H1 (cell line): ENCODE results near the gene E2F3. TPM values are rescaled to one million over a fixed set of nuclear protein-coding genes. Genes with fewer than 3 reads are reported as not detected.

Experiments used
- CTCF ChIA-PET: fragments of 300-600 bp; sonication (Branson Sonifier 250); formaldehyde crosslinking; loops from one replicate; lab custom pipeline; 2021; ENCODE audit not compliant: partially characterized antibody; lab: Charles Lee
- POLR2A ChIA-PET: fragments of 300-600 bp; sonication (Branson Sonifier 250); formaldehyde crosslinking; loops from one replicate; lab custom pipeline; 2021; ENCODE audit warnings: inconsistent platforms; ENCODE audit not compliant: partially characterized antibody; lab: Charles Lee
- DNase-seq, 2 experiments: peaks; one replicate each; pipeline versions ENCODE4 v3.0.0 to v3.0.0-alpha.2; 2010 to 2022; ENCODE audit warnings: low spot score in 2 of 2, low read depth in 1 of 2, mixed read lengths in 1 of 2
- FAIRE-seq: peaks from 2 replicates; lab custom pipeline; 2011; peaks lifted over from hg19 to GRCh38; lab: Jason Lieb, UNC
- H2AFZ ChIP-seq: 2 replicates; pipeline ENCODE4 v1.8.1; 2012; ENCODE audit warnings: low read length, inconsistent platforms
- H2AK5ac ChIP-seq: 2 replicates; pipeline ENCODE4 v1.6.1; 2013; ENCODE audit warnings: low read depth, low read length
- H2BK120ac ChIP-seq: replicated peaks from 2 replicates; pipeline ENCODE3; 2013; ENCODE audit warnings: low read depth, low read length, inconsistent platforms
- H2BK12ac ChIP-seq: 2 replicates; pipeline ENCODE4 v1.6.1; 2013; ENCODE audit warnings: low read depth, low read length
- H2BK15ac ChIP-seq: 2 replicates; pipeline ENCODE4 v1.6.1; 2013; ENCODE audit warnings: low read length
- H2BK20ac ChIP-seq: 2 replicates; pipeline ENCODE4 v1.6.1; 2013; ENCODE audit warnings: low read length
- H2BK5ac ChIP-seq: 2 replicates; pipeline ENCODE4 v1.6.1; 2013; ENCODE audit warnings: low read depth, low read length
- H3K14ac ChIP-seq: 2 replicates; pipeline ENCODE4 v1.6.1; 2013; ENCODE audit warnings: inconsistent platforms; ENCODE audit not compliant: insufficient read length
- H3K18ac ChIP-seq: 2 replicates; pipeline ENCODE4 v1.6.1; 2013; ENCODE audit warnings: low read length; ENCODE audit errors: extremely low read depth
- H3K23ac ChIP-seq: 2 replicates; pipeline ENCODE4 v1.6.1; 2013; ENCODE audit warnings: inconsistent platforms; ENCODE audit not compliant: insufficient read length
- H3K23me2 ChIP-seq: 2 replicates; pipeline ENCODE4 v1.6.1; 2013; ENCODE audit warnings: low read depth, low read length
- H3K27ac ChIP-seq: 2 replicates; pipeline ENCODE4 v1.6.1; 2011; ENCODE audit warnings: low read depth, low read length, inconsistent platforms
- H3K27me3 ChIP-seq, 4 experiments: replicated peaks in 1 of 4; 1 replicate in 1 of 4; 2 replicates in 3 of 4; pipeline versions ENCODE4 v1.6.1 to v1.8.1; 2011 to 2013; ENCODE audit warnings: low read length in 3 of 4, mild to moderate bottlenecking in 3 of 4, inconsistent platforms in 2 of 4, mixed read lengths in 2 of 4, moderate library complexity in 1 of 4; ENCODE audit not compliant: control insufficient read depth in 3 of 4, insufficient read depth in 3 of 4; ENCODE audit errors: extremely low read depth in 1 of 4
- H3K36me3 ChIP-seq, 4 experiments: 2 replicates each; pipeline versions ENCODE4 v1.6.1 to v1.8.1; 2011 to 2013; ENCODE audit warnings: mild to moderate bottlenecking in 4 of 4, low read length in 3 of 4, moderate library complexity in 2 of 4, control low read depth in 1 of 4, inconsistent platforms in 1 of 4; ENCODE audit not compliant: insufficient read depth in 4 of 4, control insufficient read depth in 2 of 4
- H3K4ac ChIP-seq: replicated peaks from 2 replicates; pipeline ENCODE3; 2013; ENCODE audit warnings: low read length, low read depth, mixed read lengths, inconsistent platforms; ENCODE audit not compliant: insufficient read length
- H3K4me1 ChIP-seq, 4 experiments: replicated peaks in 1 of 4; 1 replicate in 1 of 4; 2 replicates in 3 of 4; pipeline versions ENCODE4 v1.6.1 to v1.8.1; 2011 to 2013; ENCODE audit warnings: low read length in 3 of 4, inconsistent platforms in 2 of 4, mixed read lengths in 1 of 4; ENCODE audit not compliant: insufficient read depth in 4 of 4, control insufficient read depth in 3 of 4
- H3K4me2 ChIP-seq, 2 experiments: 2 replicates each; pipeline versions ENCODE4 v1.6.1 to v1.8.1; 2011 to 2013; ENCODE audit warnings: low read depth in 2 of 2, low read length in 2 of 2, control low read depth in 1 of 2, inconsistent platforms in 1 of 2, mild to moderate bottlenecking in 1 of 2; ENCODE audit not compliant: insufficient read depth in 1 of 2
- H3K4me3 ChIP-seq, 4 experiments: fragments of 200-600, 300-600 bp in 1 of 4; sonication (generic), shearing (Covaris generic), sonication (Bioruptor Twin) in 1 of 4; 2 replicates each; pipeline versions ENCODE4 v1.5.1 to v1.8.1; 2011 to 2016; ENCODE audit warnings: low read length in 4 of 4, low read depth in 3 of 4, control low read depth in 2 of 4, inconsistent platforms in 2 of 4, mild to moderate bottlenecking in 2 of 4, mixed read lengths in 1 of 4, moderate library complexity in 1 of 4; ENCODE audit not compliant: insufficient read depth in 2 of 4; ENCODE audit errors: extremely low read depth in 1 of 4
- H3K56ac ChIP-seq: replicated peaks from 2 replicates; pipeline ENCODE3; 2013; ENCODE audit warnings: low read depth, mild to moderate bottlenecking, mixed read lengths, low read length, inconsistent platforms; ENCODE audit not compliant: insufficient read length
- H3K79me1 ChIP-seq: 2 replicates; pipeline ENCODE4 v1.6.1; 2013; ENCODE audit warnings: low read depth, low read length, control low read depth
- H3K79me2 ChIP-seq, 2 experiments: 2 replicates each; pipeline versions ENCODE4 v1.6.1 to v1.8.1; 2012 to 2013; ENCODE audit warnings: low read length in 2 of 2, mild to moderate bottlenecking in 2 of 2, inconsistent platforms in 1 of 2; ENCODE audit not compliant: insufficient read depth in 2 of 2, control insufficient read depth in 1 of 2
- H3K9ac ChIP-seq, 4 experiments: replicated peaks in 1 of 4; 1 replicate in 1 of 4; 2 replicates in 3 of 4; pipeline versions ENCODE4 v1.6.1 to v1.8.1; 2011 to 2013; ENCODE audit warnings: low read depth in 3 of 4, low read length in 3 of 4, control low read depth in 2 of 4, mild to moderate bottlenecking in 2 of 4, moderate library complexity in 2 of 4, inconsistent platforms in 1 of 4; ENCODE audit errors: extremely low read depth in 1 of 4
- H3K9me3 ChIP-seq, 2 experiments: 2 replicates each; pipeline versions ENCODE4 v1.6.1 to v1.8.1; 2012 to 2013; ENCODE audit warnings: mild to moderate bottlenecking in 2 of 2, moderate library complexity in 2 of 2, control low read depth in 1 of 2, inconsistent platforms in 1 of 2, low read depth in 1 of 2, low read length in 1 of 2, mixed read lengths in 1 of 2; ENCODE audit not compliant: insufficient read depth in 2 of 2
- H4K20me1 ChIP-seq, 2 experiments: replicated peaks in 1 of 2; 2 replicates each; pipeline versions ENCODE3 to v1.8.1; 2011 to 2013; ENCODE audit warnings: inconsistent platforms in 2 of 2, low read length in 2 of 2, mild to moderate bottlenecking in 1 of 2; ENCODE audit not compliant: insufficient read depth in 2 of 2, control insufficient read depth in 1 of 2
- H4K5ac ChIP-seq: 2 replicates; pipeline ENCODE4 v1.6.1; 2013; ENCODE audit warnings: low read length, low read depth, mixed read lengths, inconsistent platforms; ENCODE audit not compliant: insufficient read length
- H4K8ac ChIP-seq: 2 replicates; pipeline ENCODE4 v1.8.0; 2013; ENCODE audit warnings: mild to moderate bottlenecking, moderate library complexity, low read length, inconsistent platforms; ENCODE audit not compliant: insufficient read depth; ENCODE audit errors: extremely low read depth
- H4K91ac ChIP-seq: replicated peaks from 2 replicates; pipeline ENCODE3; 2013; ENCODE audit warnings: low read length, mixed read lengths, inconsistent platforms; ENCODE audit not compliant: insufficient read length
- BRCA1 ChIP-seq: IDR thresholded peaks from 2 replicates; pipeline ENCODE4 v1.6.1; 2012; ENCODE audit warnings: low read depth, low read length, improper control_type of control experiment
- CEBPB ChIP-seq: IDR thresholded peaks from 2 replicates; pipeline ENCODE4 v1.6.1; 2012; ENCODE audit warnings: low read depth, low read length
- FOSL1 ChIP-seq: IDR thresholded peaks from 2 replicates; pipeline ENCODE4 v1.6.1; 2011; ENCODE audit warnings: mild to moderate bottlenecking, low read depth, low read length, moderate library complexity; ENCODE audit not compliant: insufficient read depth
- GTF2F1 ChIP-seq: IDR thresholded peaks from 2 replicates; pipeline ENCODE4 v1.6.1; 2012; ENCODE audit warnings: low read depth, low read length, improper control_type of control experiment, borderline replicate concordance
- HDAC6 ChIP-seq: IDR thresholded peaks from one replicate; pipeline ENCODE4 v1.7.1; 2012; ENCODE audit warnings: low read depth, mild to moderate bottlenecking, inconsistent platforms, low read length, moderate library complexity
- JUN ChIP-seq: IDR thresholded peaks from 2 replicates; pipeline ENCODE4 v1.6.1; 2011; ENCODE audit warnings: low read depth, mild to moderate bottlenecking, improper control_type of control experiment, low read length
- KDM1A ChIP-seq: fragments of 200-600, 300-600 bp; sonication (generic); IDR thresholded peaks from 2 replicates; pipeline ENCODE4 v1.7.1; 2016; ENCODE audit warnings: mild to moderate bottlenecking, low read length, borderline replicate concordance
- SIRT6 ChIP-seq: IDR thresholded peaks from one replicate; pipeline ENCODE4 v1.7.1; 2012; ENCODE audit warnings: low read length, inconsistent platforms
- SRF ChIP-seq: IDR thresholded peaks from 2 replicates; pipeline ENCODE4 v1.6.1; 2011; ENCODE audit warnings: mild to moderate bottlenecking, low read depth, low read length, moderate library complexity
- TAF1 ChIP-seq: IDR thresholded peaks from 2 replicates; pipeline ENCODE4 v1.6.1; 2011; ENCODE audit warnings: mild to moderate bottlenecking, low read depth, low read length
- TAF7 ChIP-seq: optimal IDR thresholded peaks from 2 replicates; pipeline ENCODE3; 2011; ENCODE audit warnings: low read depth, mild to moderate bottlenecking, inconsistent platforms, low read length, moderate library complexity, borderline replicate concordance
- TEAD4 ChIP-seq: IDR thresholded peaks from 2 replicates; pipeline ENCODE4 v1.6.1; 2012; ENCODE audit warnings: low read depth, low read length, inconsistent platforms, mixed read lengths
- ZNF274 ChIP-seq: IDR thresholded peaks from 2 replicates; pipeline ENCODE4 v1.7.0; 2012; ENCODE audit warnings: low read length, borderline replicate concordance; ENCODE audit errors: extremely low read depth
- WGBS, 2 experiments: shearing (Covaris generic) in 1 of 2; methylation state at CpG; one replicate each; pipeline versions ENCODE4 v1.1.6 to v1.1.7; 2013 to 2015; ENCODE audit warnings: low lambda C conversion rate in 2 of 2, mixed read lengths in 2 of 2, inconsistent platforms in 1 of 2, low coverage in 1 of 2, missing lambda C conversion rate in 1 of 2; ENCODE audit not compliant: insufficient replicate concordance in 2 of 2, insufficient coverage in 1 of 2, insufficient read length in 1 of 2; ENCODE audit errors: extremely low coverage in 1 of 2, missing lambda C conversion rate in 1 of 2; 5-methylcytosine and 5-hydroxymethylcytosine counted together
- polyA plus RNA-seq, 7 experiments: library from polyadenylated mRNA; depleted of rRNA in 3 of 7; stranded (reverse) in 5 of 7; unstranded in 2 of 7; fragments of >200 nt in 5 of 7; fragments of 200-250 nt in 2 of 7; gene quantifications; 1 replicate in 5 of 7; 2 replicates in 1 of 7; 4 replicates in 1 of 7; pipeline versions ENCODE4 v1.2.1 to v1.2.3, GENCODE V29; 2011 to 2013; ENCODE audit warnings: missing spikeins in 2 of 7, mixed read lengths in 2 of 7
- total RNA-seq: library from RNA; stranded (reverse); fragmentation: NEBNext Ultra II Directional; extraction: Animal tissue kit (Norgen Biotek cat#: 25700); gene quantifications from 2 replicates; pipeline ENCODE4 v1.2.1, GENCODE V29; 2021
- TF ChIP-seq, protein P1 (sequence below): IDR thresholded peaks from 2 replicates; pipeline ENCODE4 v1.6.1; 2012; ENCODE audit warnings: inconsistent platforms

E2F3 gene
- total and polyA plus RNA-seq, 2 of the 8 experiments (the other 6 are each of a cell fraction or from before 2014, with no cell fraction given), result 14.9 to 42.2 TPM

GRCh38 chr6:20542927-20543602 is 141.4 kb downstream of the E2F3 start:
- Histone ChIP-seq H3K4ac (no peak overlapping the region), H4K5ac (no peak overlapping the region), H3K23ac (no peak overlapping the region), H3K18ac (no peak overlapping the region), H2BK120ac (no peak overlapping the region), H3K4me1 (no peaks in the 10 kb centered on the region), H3K9ac (no peak overlapping the region), H2BK15ac (no peak overlapping the region), H2BK12ac (no peak overlapping the region), H3K4me2 (no peak overlapping the region), H3K79me1 (peaks cover 7% of the 10 kb centered on the region), H2AK5ac (no peak overlapping the region), H3K4me3 (no peak overlapping the region), H2BK5ac (no peak overlapping the region), H3K79me2 (peaks cover 0 to 28% of the 10 kb centered on the region in 2 experiments; a peak in 2 of 4 replicates), H4K8ac (no peak overlapping the region), H3K36me3 (peaks cover 0 to 16% (median 1%) of the 10 kb centered on the region in 4 experiments; a peak in 3 of 8 replicates), H3K56ac (no peak overlapping the region), H3K27ac (no peak overlapping the region), H4K20me1 (peaks cover 2 to 4% of the 10 kb centered on the region in 2 experiments), H4K91ac (no peak overlapping the region), H3K14ac (no peak overlapping the region), H3K23me2 (no peaks in the 10 kb centered on the region), H2AFZ (no peak overlapping the region), H2BK20ac (no peak overlapping the region), H3K27me3 (no peaks in the 10 kb centered on the region), H3K9me3 (no peaks in the 10 kb centered on the region)
- CTCF ChIA-PET, result no interaction called here
- WGBS, 2 experiments, result 93% methylated on average over 2 of the region's 2 CpGs; no CpG with 5 or more reads in 1 of the 2 experiments
- DNase-seq (no peak), FAIRE-seq (no peak)
- POLR2A ChIA-PET, result no interaction called here
- no peak for TF ChIP-seq TAF7
- TF ChIP-seq CEBPB, result no peak
- TF ChIP-seq BRCA1, result no peak
- no peak for TF ChIP-seq SRF
- no peak for TF ChIP-seq ZNF274
- TF ChIP-seq, protein P1, sequence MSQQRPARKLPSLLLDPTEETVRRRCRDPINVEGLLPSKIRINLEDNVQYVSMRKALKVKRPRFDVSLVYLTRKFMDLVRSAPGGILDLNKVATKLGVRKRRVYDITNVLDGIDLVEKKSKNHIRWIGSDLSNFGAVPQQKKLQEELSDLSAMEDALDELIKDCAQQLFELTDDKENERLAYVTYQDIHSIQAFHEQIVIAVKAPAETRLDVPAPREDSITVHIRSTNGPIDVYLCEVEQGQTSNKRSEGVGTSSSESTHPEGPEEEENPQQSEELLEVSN, result no peak
- TF ChIP-seq SIRT6, result no peak
- no peak for TF ChIP-seq GTF2F1
- TF ChIP-seq KDM1A, result no peak
- TF ChIP-seq FOSL1, result no peak
- no peak for TF ChIP-seq TAF1
- no peak for TF ChIP-seq TEAD4
- TF ChIP-seq JUN, result no peak
- TF ChIP-seq HDAC6, result no peak
